CD1c-positive myeloid dendritic cell (primary cell): ENCODE data around the gene WASHC2C.
"Not testable (repeated sequence)": the region's sequence is repeated elsewhere in the genome, so short reads cannot be mapped to it uniquely, and the experiment has no call there.

Source experiments
- DNase-seq: peaks from one replicate; pipeline ENCODE4 v3.0.0-alpha.2; 2016; ENCODE audit errors: extremely low spot score

WASHC2C gene, protein sequence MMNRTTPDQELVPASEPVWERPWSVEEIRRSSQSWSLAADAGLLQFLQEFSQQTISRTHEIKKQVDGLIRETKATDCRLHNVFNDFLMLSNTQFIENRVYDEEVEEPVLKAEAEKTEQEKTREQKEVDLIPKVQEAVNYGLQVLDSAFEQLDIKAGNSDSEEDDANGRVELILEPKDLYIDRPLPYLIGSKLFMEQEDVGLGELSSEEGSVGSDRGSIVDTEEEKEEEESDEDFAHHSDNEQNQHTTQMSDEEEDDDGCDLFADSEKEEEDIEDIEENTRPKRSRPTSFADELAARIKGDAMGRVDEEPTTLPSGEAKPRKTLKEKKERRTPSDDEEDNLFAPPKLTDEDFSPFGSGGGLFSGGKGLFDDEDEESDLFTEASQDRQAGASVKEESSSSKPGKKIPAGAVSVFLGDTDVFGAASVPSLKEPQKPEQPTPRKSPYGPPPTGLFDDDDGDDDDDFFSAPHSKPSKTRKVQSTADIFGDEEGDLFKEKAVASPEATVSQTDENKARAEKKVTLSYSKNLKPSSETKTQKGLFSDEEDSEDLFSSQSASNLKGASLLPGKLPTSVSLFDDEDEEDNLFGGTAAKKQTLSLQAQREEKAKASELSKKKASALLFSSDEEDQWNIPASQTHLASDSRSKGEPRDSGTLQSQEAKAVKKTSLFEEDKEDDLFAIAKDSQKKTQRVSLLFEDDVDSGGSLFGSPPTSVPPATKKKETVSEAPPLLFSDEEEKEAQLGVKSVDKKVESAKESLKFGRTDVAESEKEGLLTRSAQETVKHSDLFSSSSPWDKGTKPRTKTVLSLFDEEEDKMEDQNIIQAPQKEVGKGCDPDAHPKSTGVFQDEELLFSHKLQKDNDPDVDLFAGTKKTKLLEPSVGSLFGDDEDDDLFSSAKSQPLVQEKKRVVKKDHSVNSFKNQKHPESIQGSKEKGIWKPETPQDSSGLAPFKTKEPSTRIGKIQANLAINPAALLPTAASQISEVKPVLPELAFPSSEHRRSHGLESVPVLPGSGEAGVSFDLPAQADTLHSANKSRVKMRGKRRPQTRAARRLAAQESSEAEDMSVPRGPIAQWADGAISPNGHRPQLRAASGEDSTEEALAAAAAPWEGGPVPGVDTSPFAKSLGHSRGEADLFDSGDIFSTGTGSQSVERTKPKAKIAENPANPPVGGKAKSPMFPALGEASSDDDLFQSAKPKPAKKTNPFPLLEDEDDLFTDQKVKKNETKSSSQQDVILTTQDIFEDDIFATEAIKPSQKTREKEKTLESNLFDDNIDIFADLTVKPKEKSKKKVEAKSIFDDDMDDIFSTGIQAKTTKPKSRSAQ (N-terminal part only)

GRCh38 chr10:45726703-45727420 is at the start of gene WASHC2C:
Gene WASHC2C, plus strand, starts transcription at chr10:45727266. Its CDS starts 52 bp downstream, at chr10:45727318.
- peak; percentile 84 for DNase-seq

- DNase-seq, result not testable (repeated sequence)
Measured at GRCh38 chr10:45678467-45678866, 48.6 kb upstream of the WASHC2C start.

GRCh38 chr10:45710200-45710796 is 16.8 kb upstream of the WASHC2C start:
- DNase-seq, result not testable (repeated sequence)

- not testable (repeated sequence) for DNase-seq
Measured at GRCh38 chr10:45711223-45711622, 15.8 kb upstream of the WASHC2C start.

GRCh38 chr10:45717053-45717452 is 10.0 kb upstream of the WASHC2C start:
- DNase-seq, result not testable (repeated sequence)

- not testable (repeated sequence) for DNase-seq
Measured at GRCh38 chr10:45717642-45718041, 9.4 kb upstream of the WASHC2C start.

DNA sequence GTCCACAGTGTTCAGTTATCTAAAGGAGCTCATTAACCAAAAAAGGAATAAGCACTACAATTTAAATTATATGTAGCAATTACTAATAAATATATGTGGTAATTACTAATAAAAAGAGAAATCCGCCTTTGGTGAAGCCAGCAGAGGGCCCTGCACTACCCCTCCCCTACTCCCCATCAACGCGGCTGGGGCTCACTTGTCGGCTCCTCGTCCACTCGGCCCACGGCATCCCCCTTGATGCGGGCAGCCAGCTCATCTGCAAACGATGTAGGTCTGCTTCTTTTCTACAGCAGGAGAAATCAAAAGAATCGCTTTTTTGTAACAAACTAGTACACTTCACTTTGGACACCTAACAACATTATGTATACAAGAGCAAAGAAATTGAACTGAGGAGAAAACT is 5.6 kb upstream of the WASHC2C start:
- DNase-seq, result not testable (repeated sequence)

DNA sequence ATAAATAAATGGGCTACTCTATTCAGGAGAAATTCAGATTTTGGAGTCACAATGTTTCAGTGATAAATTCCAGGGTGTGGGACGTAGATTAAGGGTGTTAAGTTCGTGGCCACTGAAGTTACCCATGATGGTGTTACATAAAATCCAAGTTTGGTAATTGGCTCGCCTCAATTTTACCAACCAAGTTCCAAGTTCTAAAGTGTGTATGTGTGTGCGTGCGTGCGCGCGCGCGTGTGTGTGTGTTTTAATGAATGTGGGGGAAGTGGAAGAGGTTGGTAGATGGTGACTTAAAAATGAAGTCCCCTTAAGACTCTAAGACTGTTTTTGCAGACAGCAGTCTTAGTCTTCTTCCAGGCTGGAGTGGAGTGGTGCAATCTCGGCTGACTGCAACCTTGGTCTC is 3.2 kb upstream of the WASHC2C start:
- DNase-seq, result not testable (repeated sequence)

GRCh38 chr10:45727421-45727965 is 427 bp downstream of the WASHC2C start:
- DNase-seq, result not testable (repeated sequence)

DNA sequence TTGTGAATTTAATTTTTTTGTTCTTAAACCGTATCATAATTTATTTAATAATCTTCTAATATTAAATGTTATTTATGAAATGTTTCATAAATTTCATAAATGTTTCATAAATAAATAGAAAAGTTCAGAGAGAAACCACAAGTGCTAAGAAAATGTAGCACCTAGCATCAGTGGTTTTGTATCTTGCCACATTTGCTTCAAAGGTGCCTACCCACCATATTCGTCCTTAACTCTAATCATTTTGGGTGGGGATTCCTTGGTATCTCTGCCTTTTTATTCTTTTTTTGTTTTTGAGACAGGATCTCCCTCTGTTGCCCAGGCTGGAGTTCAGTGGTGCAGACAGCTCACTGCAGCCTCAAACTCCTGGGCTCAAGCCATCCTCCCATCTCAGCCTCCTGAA is 7.4 kb downstream of the WASHC2C start:
- not testable (repeated sequence) for DNase-seq

- DNase-seq, result not testable (repeated sequence)
Measured at GRCh38 chr10:45734867-45735266, 7.8 kb downstream of the WASHC2C start.

DNA sequence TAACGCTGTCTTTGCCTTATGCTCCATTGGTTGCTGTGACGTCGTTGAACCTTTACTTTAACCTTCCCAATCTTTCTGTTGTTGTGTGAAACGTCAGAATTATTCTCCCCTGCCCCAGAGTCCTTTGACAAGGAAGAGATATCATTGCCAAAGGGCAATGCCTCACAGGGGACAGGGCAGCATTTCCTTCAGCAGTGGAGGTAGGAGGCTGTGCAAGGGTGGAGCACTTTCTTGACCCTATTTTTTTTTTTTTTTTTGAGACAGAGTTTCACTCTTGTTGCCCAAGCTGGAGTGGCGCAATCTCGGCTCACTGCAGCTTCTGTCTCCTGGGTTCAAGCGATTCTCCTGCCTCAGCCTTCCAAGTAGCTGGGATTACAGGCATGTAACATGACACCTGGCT is 14.5 kb downstream of the WASHC2C start:
- not testable (repeated sequence) for DNase-seq

- DNase-seq, result not testable (repeated sequence)
Measured at GRCh38 chr10:45742014-45742413, 14.9 kb downstream of the WASHC2C start.

DNA sequence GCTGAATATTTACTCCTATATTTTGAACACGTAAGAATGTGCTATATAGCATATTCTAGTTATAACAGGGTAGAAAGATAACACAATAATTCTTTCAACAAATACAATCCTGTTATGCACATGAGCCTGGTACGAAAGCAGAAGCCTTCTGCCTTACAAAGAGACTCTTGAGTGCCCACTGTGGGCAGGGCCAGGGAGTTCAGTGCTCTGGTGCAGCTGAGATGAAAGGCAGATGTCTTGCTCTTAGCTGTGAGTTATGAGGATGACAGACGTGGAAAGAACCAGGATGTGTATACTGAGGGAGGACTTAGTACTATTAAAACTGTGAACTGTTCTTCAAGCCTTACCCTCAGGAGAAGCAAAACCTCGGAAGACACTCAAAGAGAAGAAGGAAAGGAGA is 24.1 kb downstream of the WASHC2C start:
- DNase-seq, result not testable (repeated sequence)

DNA sequence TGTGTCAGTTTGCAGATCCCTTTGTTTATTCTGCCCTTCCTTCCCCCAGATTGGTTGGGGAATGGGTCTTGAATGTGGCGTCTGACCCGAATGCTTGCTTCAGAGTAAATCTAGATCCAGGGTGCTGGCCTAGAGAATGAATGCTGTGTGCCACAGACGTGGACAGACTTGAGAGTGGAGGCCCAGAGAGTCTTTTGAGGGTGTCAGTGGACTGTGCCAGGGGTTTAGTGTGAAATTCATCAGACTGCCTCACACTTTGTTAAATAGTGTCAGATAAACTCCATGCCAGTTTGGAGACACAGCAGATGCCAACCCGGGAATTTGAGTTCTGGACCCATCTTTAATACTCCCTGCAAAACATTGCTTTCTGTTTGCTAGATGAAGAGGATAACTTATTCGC is 25.1 kb downstream of the WASHC2C start:
- not testable (repeated sequence) for DNase-seq

- DNase-seq, result not testable (repeated sequence)
Measured at GRCh38 chr10:45753979-45754495, 27.0 kb downstream of the WASHC2C start.

DNA sequence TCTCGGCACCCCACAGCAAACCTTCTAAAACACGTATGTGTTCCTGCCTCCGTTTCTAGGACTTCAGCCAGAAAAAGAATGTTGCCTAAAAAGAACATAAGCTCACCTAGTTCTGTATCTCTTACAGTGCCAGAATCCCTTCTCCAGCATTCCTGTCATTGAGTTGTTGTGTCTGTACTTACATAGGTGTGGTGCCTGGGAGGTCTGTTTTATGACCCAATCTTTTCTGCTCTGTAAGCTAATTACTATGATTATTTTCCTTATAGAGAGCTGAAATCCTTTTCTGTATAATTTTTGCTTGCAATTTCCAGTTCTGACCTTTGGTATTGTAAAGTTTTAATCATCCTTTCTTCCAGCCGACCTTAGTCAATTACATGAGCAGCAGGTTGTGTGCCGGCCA is 28.0 kb downstream of the WASHC2C start:
- DNase-seq, result not testable (repeated sequence)

DNA sequence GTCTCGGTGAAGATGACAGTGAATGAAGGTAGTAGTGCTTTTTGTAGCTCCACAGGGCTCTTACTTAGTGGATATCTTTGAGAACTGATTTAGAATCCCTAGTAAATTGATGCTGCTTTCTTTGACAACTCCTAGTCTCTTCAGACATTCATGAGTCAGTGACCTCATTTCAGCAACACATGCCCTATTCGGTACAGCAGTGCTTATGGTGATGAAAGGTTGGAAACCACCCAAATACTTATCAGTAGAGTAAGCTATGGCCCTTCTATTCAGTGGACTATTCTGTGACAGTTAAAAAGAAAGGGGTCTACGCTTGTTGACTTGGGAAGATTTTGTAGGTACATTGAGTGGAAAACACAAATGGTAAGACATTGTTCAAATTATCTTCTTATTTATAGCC is 29.0 kb downstream of the WASHC2C start:
- not testable (repeated sequence) for DNase-seq

- not testable (repeated sequence) for DNase-seq
Measured at GRCh38 chr10:45757661-45758396, 30.8 kb downstream of the WASHC2C start.
